ENCODE data around the gene KIF13A.

KIF13A gene

DNA sequence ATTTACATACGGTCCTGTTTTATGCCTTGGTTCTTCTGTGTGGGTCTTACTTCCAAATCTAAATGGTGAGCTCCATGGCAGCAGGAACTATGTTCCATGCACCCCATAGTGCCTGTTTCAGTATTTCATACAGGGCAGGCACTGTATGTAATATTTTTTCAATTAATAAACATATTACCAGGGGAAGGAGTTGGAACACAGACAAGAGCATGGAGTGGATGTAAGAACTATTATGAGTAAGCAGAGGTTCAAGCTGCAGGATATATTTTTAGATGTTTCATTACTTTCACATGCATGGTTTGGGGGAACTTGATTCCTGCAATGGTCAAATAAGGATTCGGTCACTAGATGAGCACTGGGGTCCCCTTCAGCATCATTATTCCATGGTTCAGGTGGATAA lies 108.3 kb downstream of the KIF13A start:
- H3K27ac Mint-ChIP-seq, result no peak overlapping the region
- no peak overlapping the region for H3K4me3 Mint-ChIP-seq
- DNase-seq (no peak), ATAC-seq (replicated peaks) (no peak)
- no peaks in the 10 kb centered on the region for H3K27me3 Mint-ChIP-seq
- H3K9me3 Mint-ChIP-seq, result peaks cover 0 to 1% of the 10 kb centered on the region in 2 donors
- H3K4me1 Mint-ChIP-seq, result peaks cover 8 to 17% of the 10 kb centered on the region in 2 donors
- peaks cover 0 to 3% of the 10 kb centered on the region in 2 donors for H3K36me3 Mint-ChIP-seq

- ATAC-seq (replicated peaks) (no peak), DNase-seq (no peak)
- Mint-ChIP-seq H3K4me1 (peaks cover 4 to 12% of the 10 kb centered on the region in 2 donors), H3K27ac (no peak overlapping the region), H3K4me3 (no peak overlapping the region), H3K9me3 (peaks cover 0 to 1% of the 10 kb centered on the region in 2 donors), H3K27me3 (no peaks in the 10 kb centered on the region), H3K36me3 (peaks cover 0 to 3% of the 10 kb centered on the region in 2 donors)
Observed at GRCh38 chr6:17878734-17879133, 108.7 kb downstream of the KIF13A start.

GRCh38 chr6:17877895-17878440 lies 109.5 kb downstream of the KIF13A start:
- no peak for ATAC-seq (replicated peaks)
- no peaks in the 10 kb centered on the region for H3K27me3 Mint-ChIP-seq

GRCh38 chr6:17877196-17877894 lies 110.1 kb downstream of the KIF13A start:
- H3K27me3 Mint-ChIP-seq, result no peaks in the 10 kb centered on the region
- ATAC-seq (replicated peaks) (no peak), DNase-seq (no peak)
- peaks cover 0 to 3% of the 10 kb centered on the region in 2 donors for H3K36me3 Mint-ChIP-seq
- peak overlapping the region in 1 of 2 donors; percentile 11 for H3K4me3 Mint-ChIP-seq
- H3K9me3 Mint-ChIP-seq, result peaks cover 0 to 1% of the 10 kb centered on the region in 2 donors
- no peak overlapping the region for H3K27ac Mint-ChIP-seq
- no peaks in the 10 kb centered on the region for H3K4me1 Mint-ChIP-seq

More at GRCh38 chr6:17877895-17878440, 109.5 kb downstream of the KIF13A start:
- DNase-seq, result no peak
- peaks cover 0 to 1% of the 10 kb centered on the region in 2 donors for H3K9me3 Mint-ChIP-seq
- peaks cover 0 to 6% of the 10 kb centered on the region in 2 donors for H3K4me1 Mint-ChIP-seq
- peaks cover 0 to 3% of the 10 kb centered on the region in 2 donors for H3K36me3 Mint-ChIP-seq
- no peak overlapping the region for H3K27ac Mint-ChIP-seq
- H3K4me3 Mint-ChIP-seq, result no peak overlapping the region

GRCh38 chr6:17874753-17875152 lies 112.7 kb downstream of the KIF13A start:
- no peak overlapping the region for H3K27ac Mint-ChIP-seq
- no peak overlapping the region for H3K4me3 Mint-ChIP-seq

DNA sequence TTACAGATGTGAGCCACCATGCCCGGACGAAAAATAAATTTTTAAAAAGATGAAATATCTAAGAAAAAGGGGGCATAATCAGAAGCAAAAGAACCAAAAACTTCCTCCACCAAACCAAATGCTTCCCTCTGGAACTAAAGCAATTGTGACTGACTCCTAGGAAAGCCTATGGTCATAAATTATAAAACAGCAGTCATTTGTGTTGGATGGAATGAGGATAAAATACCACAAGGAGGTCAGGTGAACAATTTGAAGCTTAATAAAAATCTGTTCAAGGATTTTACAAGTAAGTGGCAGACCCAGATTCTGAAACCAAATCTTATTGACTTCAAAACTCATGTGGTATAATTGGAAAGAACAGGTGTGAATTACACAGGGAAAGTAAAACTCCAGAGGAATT lies 114.5 kb downstream of the KIF13A start:
- Mint-ChIP-seq H3K36me3 (peaks cover 0 to 1% of the 10 kb centered on the region in 2 donors), H3K4me1 (peaks cover 3 to 8% of the 10 kb centered on the region in 2 donors), H3K27ac (no peak overlapping the region), H3K9me3 (peaks cover 0 to 1% of the 10 kb centered on the region in 2 donors), H3K27me3 (no peaks in the 10 kb centered on the region), H3K4me3 (no peak overlapping the region)
- no peak for DNase-seq
- ATAC-seq (replicated peaks), result no peak

More at GRCh38 chr6:17874753-17875152, 112.7 kb downstream of the KIF13A start:
- ATAC-seq (replicated peaks) (no peak), DNase-seq (no peak)
- Mint-ChIP-seq H3K36me3 (peaks cover 0 to 3% of the 10 kb centered on the region in 2 donors), H3K4me1 (peaks cover 0 to 1% of the 10 kb centered on the region in 2 donors), H3K27me3 (no peaks in the 10 kb centered on the region), H3K9me3 (peaks cover 0 to 1% of the 10 kb centered on the region in 2 donors)

GRCh38 chr6:17871836-17872235 lies 115.6 kb downstream of the KIF13A start:
- peaks cover 0 to 1% of the 10 kb centered on the region in 2 donors for H3K9me3 Mint-ChIP-seq
- H3K36me3 Mint-ChIP-seq, result no peaks in the 10 kb centered on the region
- H3K4me1 Mint-ChIP-seq, result peaks cover 3 to 8% of the 10 kb centered on the region in 2 donors
- no peaks in the 10 kb centered on the region for H3K27me3 Mint-ChIP-seq
- ATAC-seq (replicated peaks) (no peak), DNase-seq (no peak)
- no peak overlapping the region for H3K4me3 Mint-ChIP-seq
- no peak overlapping the region for H3K27ac Mint-ChIP-seq

DNA sequence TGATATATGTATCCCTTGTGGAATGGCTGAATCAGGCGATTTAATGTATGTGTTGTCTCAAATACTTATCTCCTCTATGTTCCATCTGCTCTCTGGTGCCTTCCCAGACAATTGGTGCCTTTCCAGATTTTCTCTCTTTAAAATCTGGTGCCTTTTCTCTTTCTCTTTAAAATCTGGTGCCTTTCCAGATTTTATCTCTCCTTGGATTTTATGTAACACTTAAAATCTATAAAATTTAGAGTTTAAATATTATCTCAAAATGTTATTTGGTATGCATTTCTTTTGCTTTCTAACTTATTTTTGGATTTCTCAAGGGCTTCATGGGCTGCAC lies 116.3 kb downstream of the KIF13A start:
- Mint-ChIP-seq H3K9me3 (peaks cover 0 to 1% of the 10 kb centered on the region in 2 donors), H3K27me3 (no peaks in the 10 kb centered on the region), H3K36me3 (no peaks in the 10 kb centered on the region), H3K4me1 (peaks cover 3 to 8% of the 10 kb centered on the region in 2 donors), H3K4me3 (no peak overlapping the region), H3K27ac (no peak overlapping the region)
- DNase-seq (no peak), ATAC-seq (replicated peaks) (no peak)

- Mint-ChIP-seq H3K27me3 (no peaks in the 10 kb centered on the region), H3K4me1 (peaks cover 3 to 8% of the 10 kb centered on the region in 2 donors), H3K9me3 (peaks cover 0 to 1% of the 10 kb centered on the region in 2 donors), H3K4me3 (no peak overlapping the region), H3K27ac (no peak overlapping the region), H3K36me3 (no peaks in the 10 kb centered on the region)
- DNase-seq, result no peak
- ATAC-seq (replicated peaks), result no peak
Observed at GRCh38 chr6:17870300-17871188, 116.9 kb downstream of the KIF13A start.

DNA sequence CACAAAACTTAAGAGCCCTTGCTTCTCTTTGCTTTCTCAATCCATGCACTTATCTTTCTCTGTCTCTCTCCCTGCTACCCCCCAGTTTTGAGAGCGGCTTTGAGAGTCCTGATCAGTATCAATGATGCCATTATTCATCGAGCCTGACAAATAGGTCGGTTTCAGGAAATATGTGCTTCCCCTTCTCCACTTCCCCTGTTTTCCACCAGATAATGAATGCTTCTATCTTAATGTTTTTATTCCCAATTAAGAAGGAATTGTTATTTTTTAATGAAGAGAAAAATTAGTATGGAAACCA lies 117.7 kb downstream of the KIF13A start:
- DNase-seq, result no peak
- no peaks in the 10 kb centered on the region for H3K36me3 Mint-ChIP-seq
- no peak overlapping the region for H3K4me3 Mint-ChIP-seq

DNA sequence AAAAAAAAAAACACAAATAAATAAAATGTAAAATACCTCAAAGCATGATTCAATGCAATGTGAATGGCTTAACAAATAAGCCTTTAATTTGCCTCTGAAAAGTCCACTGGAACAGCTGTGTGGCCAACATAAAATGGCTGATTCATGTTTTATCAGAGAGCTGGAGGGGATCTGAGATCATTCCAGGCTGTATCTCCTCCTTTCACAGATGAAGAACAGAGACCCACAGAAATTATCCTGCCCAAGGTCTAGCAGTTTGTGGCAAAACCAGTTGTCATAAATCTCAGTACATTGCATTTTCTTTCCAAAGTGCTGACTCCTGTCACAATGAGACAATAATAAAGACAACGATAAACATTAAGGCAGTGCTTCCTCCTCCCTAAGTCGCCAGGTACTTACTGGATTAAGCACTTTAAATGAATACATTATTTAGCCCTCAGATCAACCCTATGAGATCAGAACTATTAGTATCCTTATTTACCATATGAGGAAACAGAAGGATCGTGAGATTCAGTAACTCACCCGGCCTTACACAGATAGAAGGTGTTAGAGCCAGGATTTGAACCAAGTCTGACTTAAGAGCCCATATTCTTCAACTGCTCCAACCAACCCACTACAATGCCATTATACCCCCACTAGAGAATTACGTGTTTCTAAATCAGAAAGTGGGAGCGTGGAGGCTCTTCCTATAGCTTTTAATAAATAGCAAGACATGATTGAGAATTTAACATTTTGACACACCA lies 118.3 kb downstream of the KIF13A start:
- ATAC-seq (replicated peaks) (no peak), DNase-seq (no peak)
- H3K27ac Mint-ChIP-seq, result no peak overlapping the region
- no peak overlapping the region for H3K4me3 Mint-ChIP-seq
- peaks cover 3 to 8% of the 10 kb centered on the region in 2 donors for H3K4me1 Mint-ChIP-seq
- no peaks in the 10 kb centered on the region for H3K27me3 Mint-ChIP-seq
- no peaks in the 10 kb centered on the region for H3K9me3 Mint-ChIP-seq
- H3K36me3 Mint-ChIP-seq, result no peaks in the 10 kb centered on the region

More for the DNA sequence above, 117.7 kb downstream of the KIF13A start:
- no peak for ATAC-seq (replicated peaks)
- peaks cover 3 to 8% of the 10 kb centered on the region in 2 donors for H3K4me1 Mint-ChIP-seq
- H3K9me3 Mint-ChIP-seq, result peaks cover 0 to 1% of the 10 kb centered on the region in 2 donors
- no peaks in the 10 kb centered on the region for H3K27me3 Mint-ChIP-seq
- H3K27ac Mint-ChIP-seq, result no peak overlapping the region

GRCh38 chr6:17867880-17868279 lies 119.6 kb downstream of the KIF13A start:
- H3K27ac Mint-ChIP-seq, result no peak overlapping the region
- peaks cover 3 to 8% of the 10 kb centered on the region in 2 donors for H3K4me1 Mint-ChIP-seq
- ATAC-seq (replicated peaks) (no peak), DNase-seq (no peak)
- no peak overlapping the region for H3K4me3 Mint-ChIP-seq
- H3K27me3 Mint-ChIP-seq, result no peaks in the 10 kb centered on the region
- no peaks in the 10 kb centered on the region for H3K9me3 Mint-ChIP-seq
- H3K36me3 Mint-ChIP-seq, result no peaks in the 10 kb centered on the region

DNA sequence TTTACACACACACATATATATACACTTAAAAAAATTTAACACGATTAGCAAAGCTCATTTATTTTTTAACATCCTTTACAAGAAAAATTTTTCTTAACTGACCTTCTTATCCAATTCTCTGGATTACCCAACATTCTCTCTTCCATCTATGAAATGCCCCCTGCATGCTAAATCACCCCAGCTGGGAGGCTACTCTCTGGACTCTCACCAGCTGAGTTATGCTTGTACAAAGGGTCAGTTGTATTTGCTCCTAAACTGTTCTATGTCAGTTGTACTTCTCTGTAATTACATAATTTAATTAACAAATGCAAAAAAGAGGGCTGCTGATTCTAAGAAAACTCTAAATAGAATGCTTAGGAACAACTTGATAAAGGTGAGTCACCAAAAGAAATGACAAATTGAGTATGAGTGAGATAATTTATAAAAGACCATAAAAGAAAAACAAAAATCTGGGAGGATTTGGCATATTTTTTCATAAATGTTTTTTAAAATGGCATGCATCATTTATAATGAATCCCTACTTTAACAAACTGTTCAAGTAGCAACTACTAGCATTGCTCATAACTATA lies 120.5 kb downstream of the KIF13A start:
- Mint-ChIP-seq H3K4me1 (peaks cover 3 to 8% of the 10 kb centered on the region in 2 donors), H3K36me3 (no peaks in the 10 kb centered on the region), H3K9me3 (no peaks in the 10 kb centered on the region), H3K27ac (no peak overlapping the region), H3K27me3 (no peaks in the 10 kb centered on the region), H3K4me3 (no peak overlapping the region)
- ATAC-seq (replicated peaks), result no peak
- DNase-seq, result no peak
